ENCODE data around the gene NUP42. TPM values are rescaled to one million over a fixed set of nuclear protein-coding genes. Genes with fewer than 3 reads are reported as not detected.

Gene NUP42
- total and polyA plus RNA-seq, 9 of the 15 experiments (the other 6 are each of a cell fraction or from before 2014, with no cell fraction given): 41.8 to 86.4 (median 71.2) TPM

DNA sequence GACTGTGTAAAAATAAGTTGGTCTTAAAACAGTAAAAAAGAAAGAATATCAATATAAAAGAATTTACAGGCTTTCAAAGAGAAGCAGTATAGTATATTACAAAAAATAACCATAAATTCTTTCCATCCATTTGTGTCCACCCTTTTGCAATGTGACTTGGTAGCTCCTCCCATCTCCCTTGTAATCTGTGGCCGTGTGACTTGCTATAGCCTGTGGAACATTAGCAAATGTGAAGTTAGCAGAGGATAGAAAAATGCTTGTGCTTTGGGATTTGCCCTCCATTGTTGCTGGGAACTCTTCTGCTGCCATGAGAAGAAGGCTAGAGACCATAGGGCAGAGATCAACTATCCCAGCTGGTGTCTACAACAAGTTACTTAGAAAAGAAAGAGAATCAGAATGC, 46.1 kb upstream of the NUP42 start:
- ATAC-seq: no peak
- Histone ChIP-seq H3K27me3 (ENCODE audit: control insufficient read depth in 2 of 2, insufficient read depth in 2 of 2, low read length in 2 of 2) (no peaks in the 10 kb centered on the region), H3K79me2 (ENCODE audit: control insufficient read depth, insufficient read depth, low read length) (no peaks in the 10 kb centered on the region), H3K9ac (ENCODE audit: insufficient read depth in 1 of 2, low read depth in 2 of 2, low read length in 2 of 2) (no peak overlapping the region), H3K9me1 (ENCODE audit: control insufficient read depth, insufficient read depth, low read length) (no peaks in the 10 kb centered on the region), H4K20me1 (replicated peaks; ENCODE audit: control insufficient read depth, insufficient read depth, low read length) (no peaks in the 10 kb centered on the region), H3K4me3 (no peak overlapping the region), H3K4me2 (ENCODE audit: insufficient read depth, low read length) (no peak overlapping the region), H3K9me3 (replicated peaks; ENCODE audit: control insufficient read depth, insufficient read depth, low read depth, low read length) (no peaks in the 10 kb centered on the region), H3K4me1 (replicated peaks in 1 of 2; ENCODE audit: control insufficient read depth in 2 of 2, insufficient read depth in 2 of 2, low read length in 2 of 2) (no peaks in the 10 kb centered on the region), H3K27ac (ENCODE audit: extremely low read depth, low read depth, low read length) (no peak overlapping the region), H2AFZ (ENCODE audit: low read depth, low read length) (no peak overlapping the region), H3K36me3 (ENCODE audit: control insufficient read depth, insufficient read depth, low read length) (no peaks in the 10 kb centered on the region)
- intact Hi-C loops (cut with micrococcal nuclease) (no loop called here), in situ Hi-C loops (cut with MboI) (no loop called here)
- BruUV-seq (replicated peaks): no TSS peak
- DNase-seq (ENCODE audit: extremely low read depth in 1 of 4, low spot score in 3 of 4): no peak
- no peak for FAIRE-seq
- ChIA-PET POLR2A (interaction anchor here (1.0 to 1.4 kb wide), 2 partner anchors 10 to 19 kb away, joined by 3 to 5 read pairs; no protein-coding TSS in a partner anchor), CTCF (ENCODE audit: low intra/inter-chr PET ratio) (no interaction called here)
- 29% methylated on average over 1 of the region's 1 CpG for WGBS (ENCODE audit: insufficient coverage, low coverage, missing lambda C conversion rate)
- TF ChIP-seq, protein P1, sequence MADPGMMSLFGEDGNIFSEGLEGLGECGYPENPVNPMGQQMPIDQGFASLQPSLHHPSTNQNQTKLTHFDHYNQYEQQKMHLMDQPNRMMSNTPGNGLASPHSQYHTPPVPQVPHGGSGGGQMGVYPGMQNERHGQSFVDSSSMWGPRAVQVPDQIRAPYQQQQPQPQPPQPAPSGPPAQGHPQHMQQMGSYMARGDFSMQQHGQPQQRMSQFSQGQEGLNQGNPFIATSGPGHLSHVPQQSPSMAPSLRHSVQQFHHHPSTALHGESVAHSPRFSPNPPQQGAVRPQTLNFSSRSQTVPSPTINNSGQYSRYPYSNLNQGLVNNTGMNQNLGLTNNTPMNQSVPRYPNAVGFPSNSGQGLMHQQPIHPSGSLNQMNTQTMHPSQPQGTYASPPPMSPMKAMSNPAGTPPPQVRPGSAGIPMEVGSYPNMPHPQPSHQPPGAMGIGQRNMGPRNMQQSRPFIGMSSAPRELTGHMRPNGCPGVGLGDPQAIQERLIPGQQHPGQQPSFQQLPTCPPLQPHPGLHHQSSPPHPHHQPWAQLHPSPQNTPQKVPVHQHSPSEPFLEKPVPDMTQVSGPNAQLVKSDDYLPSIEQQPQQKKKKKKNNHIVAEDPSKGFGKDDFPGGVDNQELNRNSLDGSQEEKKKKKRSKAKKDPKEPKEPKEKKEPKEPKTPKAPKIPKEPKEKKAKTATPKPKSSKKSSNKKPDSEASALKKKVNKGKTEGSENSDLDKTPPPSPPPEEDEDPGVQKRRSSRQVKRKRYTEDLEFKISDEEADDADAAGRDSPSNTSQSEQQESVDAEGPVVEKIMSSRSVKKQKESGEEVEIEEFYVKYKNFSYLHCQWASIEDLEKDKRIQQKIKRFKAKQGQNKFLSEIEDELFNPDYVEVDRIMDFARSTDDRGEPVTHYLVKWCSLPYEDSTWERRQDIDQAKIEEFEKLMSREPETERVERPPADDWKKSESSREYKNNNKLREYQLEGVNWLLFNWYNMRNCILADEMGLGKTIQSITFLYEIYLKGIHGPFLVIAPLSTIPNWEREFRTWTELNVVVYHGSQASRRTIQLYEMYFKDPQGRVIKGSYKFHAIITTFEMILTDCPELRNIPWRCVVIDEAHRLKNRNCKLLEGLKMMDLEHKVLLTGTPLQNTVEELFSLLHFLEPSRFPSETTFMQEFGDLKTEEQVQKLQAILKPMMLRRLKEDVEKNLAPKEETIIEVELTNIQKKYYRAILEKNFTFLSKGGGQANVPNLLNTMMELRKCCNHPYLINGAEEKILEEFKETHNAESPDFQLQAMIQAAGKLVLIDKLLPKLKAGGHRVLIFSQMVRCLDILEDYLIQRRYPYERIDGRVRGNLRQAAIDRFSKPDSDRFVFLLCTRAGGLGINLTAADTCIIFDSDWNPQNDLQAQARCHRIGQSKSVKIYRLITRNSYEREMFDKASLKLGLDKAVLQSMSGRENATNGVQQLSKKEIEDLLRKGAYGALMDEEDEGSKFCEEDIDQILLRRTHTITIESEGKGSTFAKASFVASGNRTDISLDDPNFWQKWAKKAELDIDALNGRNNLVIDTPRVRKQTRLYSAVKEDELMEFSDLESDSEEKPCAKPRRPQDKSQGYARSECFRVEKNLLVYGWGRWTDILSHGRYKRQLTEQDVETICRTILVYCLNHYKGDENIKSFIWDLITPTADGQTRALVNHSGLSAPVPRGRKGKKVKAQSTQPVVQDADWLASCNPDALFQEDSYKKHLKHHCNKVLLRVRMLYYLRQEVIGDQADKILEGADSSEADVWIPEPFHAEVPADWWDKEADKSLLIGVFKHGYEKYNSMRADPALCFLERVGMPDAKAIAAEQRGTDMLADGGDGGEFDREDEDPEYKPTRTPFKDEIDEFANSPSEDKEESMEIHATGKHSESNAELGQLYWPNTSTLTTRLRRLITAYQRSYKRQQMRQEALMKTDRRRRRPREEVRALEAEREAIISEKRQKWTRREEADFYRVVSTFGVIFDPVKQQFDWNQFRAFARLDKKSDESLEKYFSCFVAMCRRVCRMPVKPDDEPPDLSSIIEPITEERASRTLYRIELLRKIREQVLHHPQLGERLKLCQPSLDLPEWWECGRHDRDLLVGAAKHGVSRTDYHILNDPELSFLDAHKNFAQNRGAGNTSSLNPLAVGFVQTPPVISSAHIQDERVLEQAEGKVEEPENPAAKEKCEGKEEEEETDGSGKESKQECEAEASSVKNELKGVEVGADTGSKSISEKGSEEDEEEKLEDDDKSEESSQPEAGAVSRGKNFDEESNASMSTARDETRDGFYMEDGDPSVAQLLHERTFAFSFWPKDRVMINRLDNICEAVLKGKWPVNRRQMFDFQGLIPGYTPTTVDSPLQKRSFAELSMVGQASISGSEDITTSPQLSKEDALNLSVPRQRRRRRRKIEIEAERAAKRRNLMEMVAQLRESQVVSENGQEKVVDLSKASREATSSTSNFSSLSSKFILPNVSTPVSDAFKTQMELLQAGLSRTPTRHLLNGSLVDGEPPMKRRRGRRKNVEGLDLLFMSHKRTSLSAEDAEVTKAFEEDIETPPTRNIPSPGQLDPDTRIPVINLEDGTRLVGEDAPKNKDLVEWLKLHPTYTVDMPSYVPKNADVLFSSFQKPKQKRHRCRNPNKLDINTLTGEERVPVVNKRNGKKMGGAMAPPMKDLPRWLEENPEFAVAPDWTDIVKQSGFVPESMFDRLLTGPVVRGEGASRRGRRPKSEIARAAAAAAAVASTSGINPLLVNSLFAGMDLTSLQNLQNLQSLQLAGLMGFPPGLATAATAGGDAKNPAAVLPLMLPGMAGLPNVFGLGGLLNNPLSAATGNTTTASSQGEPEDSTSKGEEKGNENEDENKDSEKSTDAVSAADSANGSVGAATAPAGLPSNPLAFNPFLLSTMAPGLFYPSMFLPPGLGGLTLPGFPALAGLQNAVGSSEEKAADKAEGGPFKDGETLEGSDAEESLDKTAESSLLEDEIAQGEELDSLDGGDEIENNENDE (IDR thresholded peaks at IDR 0.05; ENCODE audit: low read depth, low read length): no peak
- no peak for TF ChIP-seq CBX2 (IDR thresholded peaks at IDR 0.05; ENCODE audit: insufficient read depth, low read length, poor library complexity, severe bottlenecking)
- TF ChIP-seq, protein P2, sequence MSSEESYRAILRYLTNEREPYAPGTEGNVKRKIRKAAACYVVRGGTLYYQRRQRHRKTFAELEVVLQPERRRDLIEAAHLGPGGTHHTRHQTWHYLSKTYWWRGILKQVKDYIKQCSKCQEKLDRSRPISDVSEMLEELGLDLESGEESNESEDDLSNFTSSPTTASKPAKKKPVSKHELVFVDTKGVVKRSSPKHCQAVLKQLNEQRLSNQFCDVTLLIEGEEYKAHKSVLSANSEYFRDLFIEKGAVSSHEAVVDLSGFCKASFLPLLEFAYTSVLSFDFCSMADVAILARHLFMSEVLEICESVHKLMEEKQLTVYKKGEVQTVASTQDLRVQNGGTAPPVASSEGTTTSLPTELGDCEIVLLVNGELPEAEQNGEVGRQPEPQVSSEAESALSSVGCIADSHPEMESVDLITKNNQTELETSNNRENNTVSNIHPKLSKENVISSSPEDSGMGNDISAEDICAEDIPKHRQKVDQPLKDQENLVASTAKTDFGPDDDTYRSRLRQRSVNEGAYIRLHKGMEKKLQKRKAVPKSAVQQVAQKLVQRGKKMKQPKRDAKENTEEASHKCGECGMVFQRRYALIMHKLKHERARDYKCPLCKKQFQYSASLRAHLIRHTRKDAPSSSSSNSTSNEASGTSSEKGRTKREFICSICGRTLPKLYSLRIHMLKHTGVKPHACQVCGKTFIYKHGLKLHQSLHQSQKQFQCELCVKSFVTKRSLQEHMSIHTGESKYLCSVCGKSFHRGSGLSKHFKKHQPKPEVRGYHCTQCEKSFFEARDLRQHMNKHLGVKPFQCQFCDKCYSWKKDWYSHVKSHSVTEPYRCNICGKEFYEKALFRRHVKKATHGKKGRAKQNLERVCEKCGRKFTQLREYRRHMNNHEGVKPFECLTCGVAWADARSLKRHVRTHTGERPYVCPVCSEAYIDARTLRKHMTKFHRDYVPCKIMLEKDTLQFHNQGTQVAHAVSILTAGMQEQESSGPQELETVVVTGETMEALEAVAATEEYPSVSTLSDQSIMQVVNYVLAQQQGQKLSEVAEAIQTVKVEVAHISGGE (CRISPR knock-in tag; IDR thresholded peaks at IDR 0.05): no peak
